OCI-LY1 (cell line): Measurements from ENCODE around the gene DNAH17.

Experiments used
- H2AFZ ChIP-seq: fragments of 200-600 bp; sonication (generic), shearing (Covaris generic); 2 replicates; pipeline ENCODE4 v1.6.0; 2014; ENCODE audit warnings: antibody characterized with exemption, mild to moderate bottlenecking, low read length
- H3F3A ChIP-seq: fragments of 200-600 bp; sonication (generic), shearing (Covaris generic); 2 replicates; pipeline ENCODE4 v1.6.0; 2014; ENCODE audit warnings: mild to moderate bottlenecking, antibody characterized with exemption, low read length, moderate library complexity; ENCODE audit not compliant: insufficient read depth
- H3K27ac ChIP-seq: fragments of 200-600 bp; sonication (generic); 2 replicates; pipeline ENCODE4 v1.5.1; 2014; ENCODE audit warnings: low read length, mixed run types, mild to moderate bottlenecking, low read depth; ENCODE audit not compliant: poor library complexity, severe bottlenecking
- H3K27me3 ChIP-seq: fragments of 200-600 bp; sonication (generic); 2 replicates; pipeline ENCODE4 v1.6.0; 2014; ENCODE audit warnings: antibody characterized with exemption, mild to moderate bottlenecking, low read length, moderate library complexity; ENCODE audit not compliant: insufficient read depth
- H3K36me3 ChIP-seq: fragments of 200-600 bp; sonication (generic); 2 replicates; pipeline ENCODE4 v1.6.1; 2014; ENCODE audit warnings: mild to moderate bottlenecking, antibody characterized with exemption, low read length, moderate library complexity, mixed read lengths; ENCODE audit not compliant: insufficient read depth
- H3K4me1 ChIP-seq: fragments of 200-600 bp; sonication (generic); 2 replicates; pipeline ENCODE4 v1.5.1; 2014; ENCODE audit warnings: mild to moderate bottlenecking, low read length, moderate library complexity; ENCODE audit not compliant: insufficient read depth, severe bottlenecking
- H3K4me2 ChIP-seq: fragments of 200-600 bp; sonication (generic), shearing (Covaris generic); 2 replicates; pipeline ENCODE4 v1.6.1; 2014; ENCODE audit warnings: low read length
- H3K4me3 ChIP-seq: fragments of 200-600 bp; sonication (generic); 2 replicates; pipeline ENCODE4 v1.5.1; 2014; ENCODE audit warnings: low read length, low read depth, mild to moderate bottlenecking, mixed read lengths; ENCODE audit not compliant: poor library complexity, severe bottlenecking
- H3K79me2 ChIP-seq: fragments of 200-600 bp; shearing (Covaris generic); 2 replicates; pipeline ENCODE4 v1.6.1; 2016; ENCODE audit warnings: mixed run types, low read length, mixed read lengths; ENCODE audit not compliant: insufficient read depth
- H3K9ac ChIP-seq: fragments of 200-600 bp; sonication (generic), shearing (Covaris generic); 2 replicates; pipeline ENCODE4 v1.6.1; 2014; ENCODE audit warnings: mild to moderate bottlenecking, low read length, mixed read lengths
- H3K9me2 ChIP-seq: fragments of 200-600 bp; sonication (generic), shearing (Covaris generic); 2 replicates; pipeline ENCODE4 v1.6.1; 2014; ENCODE audit warnings: low read depth, mild to moderate bottlenecking, low read length, mixed read lengths
- H3K9me3 ChIP-seq: fragments of 200-600 bp; shearing (Covaris generic); 2 replicates; pipeline ENCODE4 v1.6.1; 2014; ENCODE audit warnings: low read length, mixed read lengths
- H4K20me1 ChIP-seq: fragments of 200-600 bp; sonication (generic), shearing (Covaris generic); 2 replicates; pipeline ENCODE4 v1.6.0; 2016; ENCODE audit warnings: mild to moderate bottlenecking, low read length; ENCODE audit not compliant: insufficient read depth
- EZH2 ChIP-seq: fragments of 200-600 bp; sonication (generic), shearing (Covaris generic); IDR thresholded peaks from 2 replicates; pipeline ENCODE4 v1.8.0; 2017; ENCODE audit warnings: borderline replicate concordance, mixed run types, mild to moderate bottlenecking, antibody characterized with exemption, low read length, moderate library complexity, mixed read lengths
- TF ChIP-seq, protein P1 (sequence below): fragments of 200-600 bp; sonication (generic), shearing (Covaris generic); IDR thresholded peaks from 2 replicates; pipeline ENCODE4 v1.5.1; 2017; ENCODE audit warnings: mild to moderate bottlenecking, antibody characterized with exemption, low read length, moderate library complexity, mixed read lengths

Gene DNAH17

DNA sequence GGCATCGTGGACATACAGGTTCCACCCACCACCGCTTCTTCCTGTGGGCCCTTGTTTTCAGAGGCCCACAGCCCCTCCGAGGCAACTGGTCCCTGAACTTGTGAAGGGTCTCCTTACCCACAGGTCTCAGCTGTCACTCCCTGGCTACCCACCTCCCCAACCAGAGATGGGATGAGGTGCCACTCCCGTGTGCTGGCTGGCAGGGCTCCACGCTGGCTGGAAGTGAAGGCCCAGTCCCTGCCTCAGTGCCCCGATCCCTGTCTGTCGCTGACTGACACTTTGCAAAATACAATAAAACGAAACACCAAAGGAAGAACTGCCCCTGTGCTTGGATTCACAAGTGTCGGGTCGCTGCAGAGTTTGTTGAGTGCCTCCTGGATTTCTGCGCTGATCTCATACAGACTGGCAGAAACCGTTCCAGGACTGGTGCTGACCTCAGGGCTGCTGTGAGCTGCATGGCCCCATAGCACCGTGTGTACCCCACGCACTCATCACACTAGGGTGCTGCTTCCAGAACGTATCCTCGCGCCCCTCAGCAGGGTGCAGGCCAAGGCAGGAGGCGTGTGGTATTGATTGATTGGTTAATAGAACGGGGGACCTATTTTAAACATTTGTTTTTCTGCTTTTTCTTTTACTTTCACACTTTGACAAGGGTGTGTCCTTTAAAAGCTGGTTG lies 141.7 kb downstream of the DNAH17 start:
- Histone ChIP-seq H3K79me2 (no peaks in the 10 kb centered on the region), H3K4me1 (no peaks in the 10 kb centered on the region), H4K20me1 (no peaks in the 10 kb centered on the region), H3K9me2 (no peaks in the 10 kb centered on the region), H3K9me3 (no peaks in the 10 kb centered on the region), H3K27me3 (no peaks in the 10 kb centered on the region), H3F3A (no peaks in the 10 kb centered on the region), H3K36me3 (no peaks in the 10 kb centered on the region), H2AFZ (no peak overlapping the region), H3K9ac (no peak overlapping the region), H3K4me3 (no peak overlapping the region), H3K4me2 (no peak overlapping the region), H3K27ac (no peak overlapping the region)
- TF ChIP-seq, protein P1, sequence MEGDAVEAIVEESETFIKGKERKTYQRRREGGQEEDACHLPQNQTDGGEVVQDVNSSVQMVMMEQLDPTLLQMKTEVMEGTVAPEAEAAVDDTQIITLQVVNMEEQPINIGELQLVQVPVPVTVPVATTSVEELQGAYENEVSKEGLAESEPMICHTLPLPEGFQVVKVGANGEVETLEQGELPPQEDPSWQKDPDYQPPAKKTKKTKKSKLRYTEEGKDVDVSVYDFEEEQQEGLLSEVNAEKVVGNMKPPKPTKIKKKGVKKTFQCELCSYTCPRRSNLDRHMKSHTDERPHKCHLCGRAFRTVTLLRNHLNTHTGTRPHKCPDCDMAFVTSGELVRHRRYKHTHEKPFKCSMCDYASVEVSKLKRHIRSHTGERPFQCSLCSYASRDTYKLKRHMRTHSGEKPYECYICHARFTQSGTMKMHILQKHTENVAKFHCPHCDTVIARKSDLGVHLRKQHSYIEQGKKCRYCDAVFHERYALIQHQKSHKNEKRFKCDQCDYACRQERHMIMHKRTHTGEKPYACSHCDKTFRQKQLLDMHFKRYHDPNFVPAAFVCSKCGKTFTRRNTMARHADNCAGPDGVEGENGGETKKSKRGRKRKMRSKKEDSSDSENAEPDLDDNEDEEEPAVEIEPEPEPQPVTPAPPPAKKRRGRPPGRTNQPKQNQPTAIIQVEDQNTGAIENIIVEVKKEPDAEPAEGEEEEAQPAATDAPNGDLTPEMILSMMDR, result no peak

DNA sequence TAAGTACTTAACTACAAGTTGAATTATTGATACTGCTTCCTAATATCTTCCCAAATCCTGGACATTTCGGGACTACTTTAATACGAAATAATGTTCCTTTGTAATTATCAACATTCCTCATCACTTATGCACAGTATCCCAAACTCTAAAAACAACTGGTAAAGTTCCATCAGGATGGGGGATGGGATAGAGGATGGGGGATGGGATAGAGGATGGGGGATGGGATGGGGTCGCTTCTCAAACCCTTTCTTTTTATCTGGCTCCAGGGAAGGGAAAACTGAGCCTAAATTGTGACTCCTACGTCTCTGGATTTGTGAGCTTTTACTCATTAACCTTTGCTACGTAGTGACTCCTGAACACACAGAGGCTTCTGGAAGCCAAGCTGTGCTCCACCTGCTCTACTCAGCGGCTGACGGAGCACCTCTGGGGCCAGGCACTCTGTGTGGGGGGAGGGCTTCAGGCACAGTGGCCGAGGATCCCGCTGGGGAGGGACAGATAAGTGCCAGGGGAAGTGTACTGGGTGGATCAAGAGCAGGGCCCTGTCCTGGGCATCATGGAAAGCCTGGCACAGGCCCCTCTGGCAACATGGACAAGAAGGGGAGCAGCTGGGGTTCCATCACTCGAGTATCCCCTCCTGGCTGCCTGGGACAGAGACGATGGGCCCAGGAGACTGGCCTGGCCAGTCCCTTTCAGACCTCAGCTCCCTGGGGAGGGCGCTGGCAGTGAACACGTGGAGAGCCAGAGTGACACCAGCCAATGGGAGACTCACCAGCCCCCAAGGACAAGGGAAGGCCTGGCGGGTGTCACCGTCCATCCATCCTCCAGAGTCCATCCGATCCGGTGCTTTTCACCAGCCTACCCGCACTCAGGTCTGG lies 142.5 kb downstream of the DNAH17 start:
- Histone ChIP-seq H4K20me1 (no peaks in the 10 kb centered on the region), H3K79me2 (no peaks in the 10 kb centered on the region), H3F3A (no peaks in the 10 kb centered on the region), H3K4me2 (no peak overlapping the region), H3K27me3 (no peaks in the 10 kb centered on the region), H3K4me1 (no peaks in the 10 kb centered on the region), H3K9ac (no peak overlapping the region), H3K9me3 (no peaks in the 10 kb centered on the region), H3K4me3 (no peak overlapping the region), H3K9me2 (no peaks in the 10 kb centered on the region), H2AFZ (no peak overlapping the region), H3K27ac (no peak overlapping the region), H3K36me3 (no peaks in the 10 kb centered on the region)
- no peak for TF ChIP-seq EZH2
- TF ChIP-seq, protein P1, result no peak

DNA sequence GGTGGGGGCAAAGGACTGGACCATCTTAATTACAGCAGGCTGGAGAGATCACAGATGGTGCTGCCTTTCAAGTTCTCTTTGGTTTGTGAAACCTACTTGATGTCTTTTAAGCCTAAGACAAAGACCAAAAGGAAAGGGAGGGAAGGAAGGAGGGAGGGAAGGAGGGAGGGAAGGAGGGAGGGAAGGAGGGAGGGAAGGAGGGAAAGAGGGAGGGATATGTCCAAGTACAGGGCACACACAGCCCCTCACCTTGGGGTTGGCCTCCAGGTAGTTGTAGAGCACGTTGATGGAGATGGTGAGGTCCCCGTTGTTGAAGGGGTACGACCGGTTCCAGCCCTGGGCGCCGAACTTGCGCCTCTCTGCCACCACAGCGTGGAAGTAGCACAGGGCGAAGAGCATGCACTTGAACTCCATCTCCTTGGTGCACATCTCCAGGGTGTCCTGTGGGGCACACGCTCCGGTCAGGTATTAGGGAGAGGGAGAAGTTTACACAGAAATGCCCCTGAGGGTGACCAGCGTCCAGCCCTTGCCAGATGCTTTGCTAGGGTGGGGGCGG lies 143.3 kb downstream of the DNAH17 start:
- no peaks in the 10 kb centered on the region for H3K9me2 ChIP-seq
- no peaks in the 10 kb centered on the region for H4K20me1 ChIP-seq
- H3K27me3 ChIP-seq, result no peaks in the 10 kb centered on the region
- no peaks in the 10 kb centered on the region for H3K4me1 ChIP-seq
- no peak overlapping the region for H2AFZ ChIP-seq
- TF ChIP-seq EZH2, result no peak
- TF ChIP-seq, protein P1, result no peak
- no peaks in the 10 kb centered on the region for H3K9me3 ChIP-seq
- H3K79me2 ChIP-seq, result no peaks in the 10 kb centered on the region
- H3K9ac ChIP-seq, result no peak overlapping the region
- H3K27ac ChIP-seq, result no peak overlapping the region
- no peak overlapping the region for H3K4me3 ChIP-seq
- H3K4me2 ChIP-seq, result no peak overlapping the region
- H3K36me3 ChIP-seq, result no peaks in the 10 kb centered on the region; the same call in 1 of the 2 replicates
- no peaks in the 10 kb centered on the region for H3F3A ChIP-seq
